ENCODE measurements around the gene B4GALNT2.
"Not testable (repeated sequence)": the region's sequence is repeated elsewhere in the genome, so short reads cannot be mapped to it uniquely, and the experiment has no call there.

B4GALNT2 gene

GRCh38 chr17:49120166-49120565 lies 12.4 kb upstream of the B4GALNT2 start:
- no peak for DNase-seq (ENCODE audit: low read depth in 2 of 2)

DNA sequence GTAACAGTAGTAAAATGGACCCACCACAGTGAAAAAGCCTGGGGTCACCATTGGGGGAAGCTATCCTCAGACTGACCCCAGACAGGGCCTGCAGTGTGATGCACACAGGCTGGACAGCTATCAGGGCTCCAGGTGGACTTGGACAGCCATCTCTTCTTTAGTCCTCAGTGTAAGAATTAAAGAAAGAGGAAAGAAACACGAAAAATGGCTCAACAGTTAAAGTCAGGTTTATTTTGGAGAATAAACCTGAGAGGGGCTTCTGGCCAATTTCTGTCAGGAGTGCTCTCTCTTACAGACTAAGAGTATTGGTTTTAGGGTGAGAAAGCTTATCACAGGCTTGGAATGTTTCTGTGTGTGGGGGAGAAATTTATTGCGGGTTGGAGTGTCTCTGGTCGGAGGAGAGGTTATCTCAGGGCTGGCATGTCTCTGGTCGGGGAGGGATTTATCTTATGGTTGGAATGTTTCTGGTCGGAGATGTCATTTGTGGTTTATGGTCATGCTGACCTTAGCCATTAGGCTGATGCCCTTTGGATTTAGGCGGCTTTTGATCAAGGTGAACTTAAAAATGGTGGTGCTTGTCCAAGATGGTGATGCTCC lies 10.8 kb upstream of the B4GALNT2 start:
- no peak for DNase-seq (ENCODE audit: low read depth in 2 of 2)

GRCh38 chr17:49122566-49122965 lies 10.0 kb upstream of the B4GALNT2 start:
- DNase-seq (ENCODE audit: low read depth in 2 of 2): no peak

- no peak for DNase-seq (ENCODE audit: low read depth in 2 of 2)
Measured at GRCh38 chr17:49123061-49123460, 9.5 kb upstream of the B4GALNT2 start.

DNA sequence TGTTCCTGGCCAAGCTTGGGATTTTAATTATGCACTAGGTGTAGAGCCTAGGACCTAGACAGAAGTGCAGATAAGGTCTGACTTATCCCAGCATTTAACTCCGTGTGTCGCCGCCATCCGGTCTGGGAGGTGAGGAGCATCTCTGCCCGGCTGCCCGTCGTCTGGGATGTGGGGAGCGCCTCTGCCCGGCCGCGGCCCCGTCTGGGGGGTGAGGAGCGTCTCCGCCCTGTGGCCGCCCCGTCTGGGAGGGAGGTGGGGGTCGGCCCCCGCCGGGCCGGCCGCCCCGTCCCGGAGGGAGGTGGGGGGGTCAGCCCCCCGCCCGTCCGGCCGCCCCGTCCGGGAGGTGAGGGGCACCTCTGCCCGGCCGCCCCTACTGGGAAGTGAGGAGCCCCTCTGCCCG lies 7.1 kb upstream of the B4GALNT2 start:
- DNase-seq (ENCODE audit: low read depth in 2 of 2): no peak

DNA sequence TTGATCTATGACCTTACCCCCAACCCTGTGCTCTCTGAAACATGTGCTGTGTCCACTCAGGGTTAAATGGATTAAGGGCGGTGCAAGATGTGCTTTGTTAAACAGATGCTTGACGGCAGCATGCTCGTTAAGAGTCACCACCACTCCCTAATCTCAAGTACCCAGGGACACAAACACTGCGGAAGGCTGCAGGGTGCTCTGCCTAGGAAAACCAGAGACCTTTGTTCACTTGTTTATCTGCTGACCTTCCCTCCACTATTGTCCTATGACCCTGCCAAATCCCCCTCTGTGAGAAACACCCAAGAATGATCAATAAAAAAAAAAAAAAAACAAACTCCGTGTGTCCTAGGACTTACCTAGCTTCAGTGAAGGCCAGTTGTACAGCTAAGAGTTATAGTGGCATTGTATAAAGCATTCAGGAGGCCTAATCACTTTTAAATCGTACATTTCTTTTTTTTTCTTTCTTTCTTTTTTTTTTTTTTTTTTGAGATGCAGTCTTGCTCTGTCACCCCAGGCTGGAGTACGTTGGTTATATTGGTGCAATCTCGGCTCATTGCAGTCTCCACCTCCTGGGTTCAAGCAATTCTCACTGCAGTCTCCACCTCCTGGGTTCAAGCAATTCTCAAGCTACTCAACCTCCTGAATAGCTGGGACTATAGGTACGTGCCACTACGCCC lies 6.2 kb upstream of the B4GALNT2 start:
- DNase-seq (ENCODE audit: low read depth in 2 of 2): not testable (repeated sequence)

DNA sequence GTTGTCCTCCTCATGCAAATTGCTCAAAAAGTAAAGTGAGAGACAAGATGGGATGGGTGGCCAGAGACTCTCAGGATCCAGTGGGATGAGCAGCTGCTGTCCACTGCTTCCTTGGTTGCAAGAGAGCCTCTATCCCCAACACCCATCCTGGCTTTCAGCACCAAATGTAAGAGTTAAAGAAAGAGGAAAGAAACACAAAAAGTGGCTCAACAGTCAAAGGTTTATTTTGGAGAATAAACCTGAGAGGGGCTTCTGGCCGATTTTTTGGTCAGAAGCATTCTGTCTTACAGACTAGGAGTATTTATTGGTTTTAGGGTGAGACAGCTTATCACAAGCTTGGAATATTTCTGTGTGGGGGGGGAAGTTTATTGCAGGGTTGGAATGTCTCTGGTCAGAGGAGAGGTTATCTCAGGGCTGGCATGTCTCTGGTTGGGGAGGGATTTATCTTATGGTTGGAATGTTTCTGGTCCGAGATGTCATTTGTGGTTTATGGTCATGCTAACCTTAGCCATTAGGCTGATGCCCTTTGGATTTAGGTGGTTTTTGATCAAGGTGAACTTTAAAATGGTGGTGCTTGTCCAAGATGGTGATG lies 3.1 kb upstream of the B4GALNT2 start:
- DNase-seq (ENCODE audit: low read depth in 2 of 2): not testable (repeated sequence)

GRCh38 chr17:49130891-49131290 lies 1.7 kb upstream of the B4GALNT2 start:
- no peak for DNase-seq (ENCODE audit: low read depth in 2 of 2)

DNA sequence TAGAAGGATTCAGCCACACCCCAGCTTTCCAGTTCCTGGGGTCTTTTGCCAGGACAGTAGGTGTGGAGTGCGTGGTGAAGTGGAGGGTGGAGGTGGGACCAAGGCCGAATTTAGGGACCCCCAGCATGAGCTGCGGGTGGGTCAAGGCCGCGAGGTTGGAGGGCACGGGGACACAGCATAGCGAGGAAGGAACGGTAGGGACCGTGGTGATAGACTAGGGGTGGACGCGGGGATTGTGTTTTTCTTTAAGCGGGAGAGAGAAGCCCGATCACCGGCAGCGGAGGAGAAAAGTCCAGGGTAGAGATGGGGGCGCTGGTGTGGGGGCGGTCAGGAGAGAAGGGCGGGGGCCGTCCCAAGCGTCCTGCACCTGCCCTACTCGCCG lies 261 bp upstream of the B4GALNT2 start:
- no peak for DNase-seq (ENCODE audit: low read depth in 2 of 2)

GRCh38 chr17:49136335-49136734 lies 3.8 kb downstream of the B4GALNT2 start:
- DNase-seq (ENCODE audit: low read depth in 2 of 2): no peak

DNA sequence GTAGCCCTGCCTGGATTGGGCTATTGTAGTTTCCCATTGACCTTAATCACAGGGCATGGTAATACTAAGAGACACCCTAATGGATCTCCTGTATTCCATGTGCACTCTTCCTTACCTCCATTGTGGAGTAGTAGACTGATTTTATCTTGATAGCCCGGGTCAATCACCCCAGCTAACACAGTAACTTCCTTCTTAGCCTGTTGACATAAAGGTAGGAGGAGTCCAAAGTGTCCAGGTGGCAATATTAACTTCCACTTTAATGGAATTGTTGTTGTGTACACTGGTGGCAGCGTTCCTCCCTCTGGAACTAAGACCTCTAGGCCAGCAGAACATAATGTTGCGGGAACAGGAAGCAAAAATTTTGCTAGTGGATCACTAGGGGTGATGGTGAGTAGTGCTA lies 13.1 kb downstream of the B4GALNT2 start:
- not testable (repeated sequence) for DNase-seq (ENCODE audit: low read depth in 2 of 2)

DNA sequence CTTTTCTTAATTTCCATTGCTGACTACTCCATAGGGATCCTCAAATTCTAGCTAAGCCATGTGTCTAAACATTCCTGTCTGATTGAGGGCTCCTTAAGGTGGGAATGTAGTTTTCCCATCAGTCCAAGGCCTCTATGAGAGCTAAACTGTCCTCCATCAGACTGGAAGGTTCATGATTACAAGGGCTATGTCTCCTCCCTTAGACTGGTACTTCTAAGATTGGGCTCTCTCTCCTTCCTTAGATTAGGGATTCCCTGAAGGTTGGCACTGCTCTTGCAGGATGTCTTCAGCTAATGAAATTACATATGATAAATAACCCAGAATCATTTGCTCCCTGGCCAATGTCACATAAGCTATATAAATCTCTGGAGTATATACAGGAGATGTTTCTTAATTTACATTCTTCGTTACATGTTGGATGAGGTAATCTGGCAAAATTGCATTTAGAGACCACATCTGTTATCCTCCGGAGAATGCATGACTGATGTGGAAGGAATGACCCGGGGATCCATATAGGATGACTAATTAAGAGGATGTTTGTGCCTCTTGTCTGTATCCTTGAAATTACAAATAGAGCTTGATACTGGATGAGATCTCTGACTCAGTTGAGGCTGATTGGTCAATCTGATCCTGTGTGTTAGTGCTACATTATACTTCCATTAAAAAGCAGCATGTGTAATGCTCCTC lies 14.2 kb downstream of the B4GALNT2 start:
- peak; percentile 99 for DNase-seq (ENCODE audit: low read depth in 2 of 2)

- DNase-seq (ENCODE audit: low read depth in 2 of 2): no peak
Measured at GRCh38 chr17:49148171-49148570, 15.6 kb downstream of the B4GALNT2 start.

GRCh38 chr17:49151996-49152395 lies 19.4 kb downstream of the B4GALNT2 start:
- DNase-seq (ENCODE audit: low read depth in 2 of 2): no peak

DNA sequence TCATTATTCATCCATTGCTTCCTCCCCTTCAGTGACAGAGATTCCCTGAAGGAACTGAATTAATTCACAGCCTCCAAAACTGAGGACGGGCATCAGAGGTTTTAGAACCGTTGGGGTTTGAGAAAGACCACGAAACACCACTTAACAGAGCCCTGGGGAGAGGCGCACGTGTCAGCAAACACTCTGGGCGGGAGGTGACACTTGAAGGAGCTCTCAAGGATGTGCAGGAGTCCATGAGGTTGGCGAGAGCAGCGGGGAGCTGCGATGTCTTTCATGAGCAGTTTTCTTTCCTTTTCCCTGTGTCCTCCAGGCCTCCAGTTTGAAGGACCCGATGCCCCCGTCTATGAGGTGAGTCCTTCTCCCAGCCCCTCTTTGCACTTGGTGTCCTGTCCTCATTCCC lies 23.7 kb downstream of the B4GALNT2 start:
- no peak for DNase-seq (ENCODE audit: low read depth in 2 of 2)

GRCh38 chr17:49157784-49158183 lies 25.2 kb downstream of the B4GALNT2 start:
- no peak for DNase-seq (ENCODE audit: low read depth in 2 of 2)

DNA sequence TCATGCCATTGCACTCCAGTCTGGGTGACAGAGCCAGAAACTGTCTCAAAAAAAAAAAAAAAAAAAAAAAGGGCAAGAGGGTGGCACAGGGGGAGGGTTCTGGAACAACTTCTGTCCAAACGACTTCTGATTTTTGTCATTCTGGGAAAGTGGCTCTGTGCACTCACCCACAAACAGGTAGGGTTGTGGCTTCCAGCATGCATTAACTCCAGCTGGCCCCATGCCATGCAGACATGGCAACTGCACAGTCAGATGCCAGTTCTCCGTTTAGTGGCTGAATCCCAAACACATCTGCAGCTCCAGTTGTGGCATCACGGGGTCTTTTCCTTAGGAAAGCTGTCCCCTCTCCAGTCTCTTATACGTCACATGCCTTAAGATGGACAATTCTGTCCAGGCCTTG lies 30.3 kb downstream of the B4GALNT2 start:
- no peak for DNase-seq (ENCODE audit: low read depth in 2 of 2)

DNA sequence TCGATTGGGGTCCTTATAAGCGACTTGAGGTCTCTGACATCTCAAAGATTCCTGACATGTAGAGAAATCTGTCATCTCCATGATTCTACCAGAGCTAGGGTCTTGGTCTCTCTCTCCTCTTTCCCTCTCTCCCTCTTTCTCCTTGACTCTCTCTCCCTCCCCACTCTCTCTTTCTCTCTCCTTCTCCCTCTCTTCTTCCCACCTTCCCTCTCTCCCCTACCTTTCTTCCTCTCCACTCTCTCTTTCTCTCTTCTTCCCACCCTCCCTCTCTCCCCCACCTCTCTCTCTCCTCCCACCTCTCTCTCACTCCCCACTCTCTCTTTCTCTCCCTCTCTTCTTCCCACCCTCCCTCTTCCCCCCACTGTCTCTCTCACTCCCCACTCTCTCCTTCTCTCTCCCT lies 32.6 kb downstream of the B4GALNT2 start:
- no peak for DNase-seq (ENCODE audit: low read depth in 2 of 2)

- no peak for DNase-seq (ENCODE audit: low read depth in 2 of 2)
Measured at GRCh38 chr17:49168706-49169105, 36.1 kb downstream of the B4GALNT2 start.

- DNase-seq (ENCODE audit: low read depth in 2 of 2): no peak
Measured at GRCh38 chr17:49170216-49170615, 37.6 kb downstream of the B4GALNT2 start.

DNA sequence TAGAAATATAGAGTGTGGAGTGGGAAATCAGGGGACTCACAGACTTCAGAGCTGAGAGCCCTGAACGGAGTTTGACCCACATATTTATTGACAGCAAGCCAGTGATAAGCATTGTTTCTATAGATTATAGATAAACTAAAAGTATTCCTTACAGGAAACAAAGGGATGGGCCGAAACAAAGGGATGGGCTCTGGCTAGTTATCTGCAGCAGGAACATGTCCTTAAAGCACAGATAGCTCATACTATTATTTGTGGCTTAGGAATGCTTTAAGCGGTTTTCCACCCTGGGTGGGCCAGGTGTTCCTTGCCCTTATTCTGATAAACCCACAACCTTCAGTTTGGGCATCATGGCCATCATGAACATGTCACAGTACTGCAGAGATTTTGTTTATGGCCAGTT lies 38.1 kb downstream of the B4GALNT2 start:
- not testable (repeated sequence) for DNase-seq (ENCODE audit: low read depth in 2 of 2)

- not testable (repeated sequence) for DNase-seq (ENCODE audit: low read depth in 2 of 2)
Measured at GRCh38 chr17:49175978-49176377, 43.4 kb downstream of the B4GALNT2 start.

DNA sequence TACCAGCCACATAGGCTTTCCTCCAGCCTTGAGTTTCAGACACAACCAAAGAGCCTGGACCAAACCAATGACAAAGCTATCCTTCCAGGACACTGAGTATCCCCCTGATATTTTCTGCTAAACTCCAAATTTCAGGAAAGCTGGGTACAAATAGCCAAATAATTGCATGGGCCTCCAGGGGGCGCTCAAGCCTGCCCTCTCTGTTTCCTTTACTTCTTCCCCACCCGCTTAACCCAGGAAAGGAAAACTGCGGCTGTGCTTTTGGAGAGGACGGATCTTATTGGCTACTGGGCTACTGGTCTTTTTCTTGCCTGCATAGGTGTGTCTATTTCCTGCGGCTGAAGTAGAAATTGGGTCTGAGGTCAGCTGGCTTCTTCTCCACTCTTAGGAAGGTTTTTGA lies 47.7 kb downstream of the B4GALNT2 start:
- DNase-seq (ENCODE audit: low read depth in 2 of 2): peak; percentile 19 to 21

Measured in fibroblast of skin of left quadriceps (primary cell).